SK-N-SH (cell line): ENCODE data around the gene MOCS3. TPM values are rescaled to one million over a fixed set of nuclear protein-coding genes. Genes with fewer than 3 reads are reported as not detected.

Source experiments
- CTCF ChIA-PET: fragments of 300-600, 350-600 bp; formaldehyde crosslinking; extraction: SDS; loops from one replicate; lab custom pipeline; 2021; lab: Yijun Ruan, JAX
- POLR2A ChIA-PET: fragments of 350-600 bp; sonication (Branson Sonifier 250); formaldehyde crosslinking; extraction: SDS; loops from one replicate; lab custom pipeline; 2020; ENCODE audit warnings: antibody characterized with exemption, inconsistent platforms; lab: Yijun Ruan, JAX
- DNase-seq: peaks from one replicate; pipeline ENCODE4 v3.0.0; 2012
- H2AFZ ChIP-seq: fragments of 200-600 bp; sonication (generic); 2 replicates; pipeline ENCODE4 v1.8.1; 2016; ENCODE audit warnings: antibody characterized with exemption, mild to moderate bottlenecking, low read depth
- H3F3A ChIP-seq: fragments of 200-600 bp; sonication (generic); replicated peaks from 2 replicates; pipeline ENCODE3; 2016; ENCODE audit warnings: antibody characterized with exemption, mild to moderate bottlenecking; ENCODE audit not compliant: insufficient read depth
- H3K27ac ChIP-seq, 2 experiments: fragments of 200-500 bp in 1 of 2; fragments of 200-600 bp in 1 of 2; sonication (Bioruptor generic) in 1 of 2; sonication (generic), shearing (Covaris generic) in 1 of 2; 2 replicates each; pipeline versions ENCODE4 v1.5.1 to v1.6.1; 2014 to 2016; ENCODE audit warnings: low read depth in 2 of 2, inconsistent platforms in 1 of 2, low read length in 1 of 2, mild to moderate bottlenecking in 1 of 2, mixed read lengths in 1 of 2
- H3K27me3 ChIP-seq: fragments of 200-600 bp; sonication (generic), shearing (Covaris generic); 2 replicates; pipeline ENCODE4 v1.6.1; 2016; ENCODE audit warnings: mixed run types; ENCODE audit not compliant: insufficient read depth
- H3K36me3 ChIP-seq, 2 experiments: fragments of 200-500 bp in 1 of 2; fragments of 200-600 bp in 1 of 2; sonication (Bioruptor generic) in 1 of 2; sonication (generic) in 1 of 2; replicated peaks in 1 of 2; 2 replicates each; pipeline versions ENCODE3 to v1.5.1; 2014 to 2016; ENCODE audit warnings: low read length in 1 of 2, mild to moderate bottlenecking in 1 of 2; ENCODE audit not compliant: insufficient read depth in 2 of 2, control insufficient read depth in 1 of 2
- H3K4me1 ChIP-seq, 2 experiments: fragments of 200-500 bp in 1 of 2; fragments of 200-600 bp in 1 of 2; sonication (Bioruptor generic) in 1 of 2; sonication (generic), shearing (Covaris generic) in 1 of 2; 2 replicates each; pipeline versions ENCODE4 v1.5.1 to v1.6.1; 2014 to 2016; ENCODE audit warnings: low read depth in 1 of 2, low read length in 1 of 2, mixed run types in 1 of 2; ENCODE audit not compliant: insufficient read depth in 2 of 2, control insufficient read depth in 1 of 2
- H3K4me2 ChIP-seq: fragments of 200-600 bp; sonication (generic), shearing (Covaris generic); 2 replicates; pipeline ENCODE4 v1.6.1; 2017; ENCODE audit warnings: mixed run types
- H3K4me3 ChIP-seq, 2 experiments: fragments of 200-500 bp in 1 of 2; fragments of 200-600 bp in 1 of 2; sonication (Bioruptor generic) in 1 of 2; sonication (generic), shearing (Covaris generic) in 1 of 2; 2 replicates each; pipeline versions ENCODE4 v1.5.1 to v1.8.1; 2014 to 2016; ENCODE audit warnings: low read depth in 2 of 2, inconsistent platforms in 1 of 2, low read length in 1 of 2, mild to moderate bottlenecking in 1 of 2, mixed read lengths in 1 of 2, moderate library complexity in 1 of 2
- H3K79me2 ChIP-seq: fragments of 200-600 bp; sonication (generic); 2 replicates; pipeline ENCODE4 v1.8.1; 2017; ENCODE audit warnings: mild to moderate bottlenecking; ENCODE audit not compliant: insufficient read depth
- H3K9ac ChIP-seq: fragments of 200-600 bp; sonication (generic); 2 replicates; pipeline ENCODE4 v1.6.1; 2017; ENCODE audit warnings: mixed run types
- H3K9me2 ChIP-seq: fragments of 200-600 bp; sonication (generic); 2 replicates; pipeline ENCODE4 v1.6.1; 2017; ENCODE audit warnings: mixed run types
- H3K9me3 ChIP-seq: fragments of 200-600 bp; sonication (generic); 2 replicates; pipeline ENCODE4 v1.6.1; 2017; ENCODE audit warnings: mixed run types, mild to moderate bottlenecking, moderate library complexity
- H4K20me1 ChIP-seq: fragments of 200-600 bp; sonication (generic); 2 replicates; pipeline ENCODE4 v1.6.1; 2017; ENCODE audit warnings: mild to moderate bottlenecking, mixed run types; ENCODE audit not compliant: insufficient read depth
- EP300 ChIP-seq, 2 experiments: IDR thresholded peaks; 2 replicates each; pipeline versions ENCODE4 v1.4.0 to v1.6.1; 2012; ENCODE audit warnings: borderline replicate concordance in 1 of 2, low read depth in 1 of 2, low read length in 1 of 2
- EZH2phosphoT487 ChIP-seq: fragments of 200-600 bp; sonication (generic); IDR thresholded peaks from 2 replicates; pipeline ENCODE4 v1.6.1; 2017; ENCODE audit warnings: low read depth, mixed run types, mild to moderate bottlenecking, antibody characterized with exemption, moderate library complexity, borderline replicate concordance
- GABPA ChIP-seq: IDR thresholded peaks from 2 replicates; pipeline ENCODE4 v1.4.0; 2012; ENCODE audit warnings: low read depth, mild to moderate bottlenecking
- GATA2 ChIP-seq: sonication (generic); formaldehyde crosslinking; IDR thresholded peaks from 2 replicates; pipeline ENCODE4 v1.5.0; 2020; ENCODE audit warnings: mild to moderate bottlenecking, missing genetic modification reagents
- JUND ChIP-seq: IDR thresholded peaks from 2 replicates; pipeline ENCODE4 v1.4.0; 2012
- MAX ChIP-seq: IDR thresholded peaks from 2 replicates; pipeline ENCODE4 v1.4.0; 2012; ENCODE audit warnings: low read depth
- MEF2A ChIP-seq: IDR thresholded peaks from 2 replicates; pipeline ENCODE4 v1.4.0; 2012; ENCODE audit warnings: low read depth, borderline replicate concordance
- PBX3 ChIP-seq: IDR thresholded peaks from 2 replicates; pipeline ENCODE4; 2012
- RAD21 ChIP-seq: IDR thresholded peaks from 2 replicates; pipeline ENCODE4 v1.6.1; 2012; ENCODE audit warnings: mild to moderate bottlenecking, low read length
- RCOR1 ChIP-seq: fragments of 150-350 bp; IDR thresholded peaks from 2 replicates; pipeline ENCODE4 v1.6.1; 2017; ENCODE audit warnings: antibody characterized with exemption, low read length
- RFX5 ChIP-seq: IDR thresholded peaks from 2 replicates; pipeline ENCODE4 v1.6.1; 2012; ENCODE audit warnings: mild to moderate bottlenecking, improper control_type of control experiment, low read length
- RXRA ChIP-seq: IDR thresholded peaks from 2 replicates; pipeline ENCODE4 v1.4.0; 2012; ENCODE audit warnings: low read depth, mild to moderate bottlenecking, borderline replicate concordance
- SMC3 ChIP-seq: IDR thresholded peaks from 2 replicates; pipeline ENCODE4 v1.6.1; 2012; ENCODE audit warnings: low read depth, low read length, improper control_type of control experiment
- TEAD4 ChIP-seq: IDR thresholded peaks from 2 replicates; pipeline ENCODE4 v1.4.0; 2012; ENCODE audit warnings: mild to moderate bottlenecking, borderline replicate concordance; ENCODE audit not compliant: insufficient read depth
- WGBS: methylation state at CpG from one replicate; pipeline ENCODE4 v1.1.6; 2017; ENCODE audit warnings: low lambda C conversion rate; 5-methylcytosine and 5-hydroxymethylcytosine counted together
- polyA plus RNA-seq, 3 experiments: library from polyadenylated mRNA; depleted of rRNA; stranded (reverse); fragments of >200 nt; gene quantifications; 2 replicates each; pipeline ENCODE4 v1.2.3, GENCODE V29; 2012
- TF ChIP-seq, protein P1 (sequence below): fragments of 200-600 bp; sonication (generic); IDR thresholded peaks from 2 replicates; pipeline ENCODE4 v1.6.1; 2017; ENCODE audit warnings: antibody characterized with exemption, mild to moderate bottlenecking, moderate library complexity
- TF ChIP-seq, protein P2 (sequence below): IDR thresholded peaks from 2 replicates; pipeline ENCODE4 v1.4.0; 2012; ENCODE audit warnings: low read depth, borderline replicate concordance
- TF ChIP-seq, protein P3 (sequence below): IDR thresholded peaks from 2 replicates; pipeline ENCODE4 v1.4.0; 2012; ENCODE audit warnings: low read depth, borderline replicate concordance

MOCS3 gene
- polyA plus RNA-seq, 1 of the 3 experiments (the other 2 are of a cell fraction), result 4.0 TPM

GRCh38 chr20:50980071-50980681 is 21.6 kb downstream of the MOCS3 start (continued):
- TF ChIP-seq, protein P1, sequence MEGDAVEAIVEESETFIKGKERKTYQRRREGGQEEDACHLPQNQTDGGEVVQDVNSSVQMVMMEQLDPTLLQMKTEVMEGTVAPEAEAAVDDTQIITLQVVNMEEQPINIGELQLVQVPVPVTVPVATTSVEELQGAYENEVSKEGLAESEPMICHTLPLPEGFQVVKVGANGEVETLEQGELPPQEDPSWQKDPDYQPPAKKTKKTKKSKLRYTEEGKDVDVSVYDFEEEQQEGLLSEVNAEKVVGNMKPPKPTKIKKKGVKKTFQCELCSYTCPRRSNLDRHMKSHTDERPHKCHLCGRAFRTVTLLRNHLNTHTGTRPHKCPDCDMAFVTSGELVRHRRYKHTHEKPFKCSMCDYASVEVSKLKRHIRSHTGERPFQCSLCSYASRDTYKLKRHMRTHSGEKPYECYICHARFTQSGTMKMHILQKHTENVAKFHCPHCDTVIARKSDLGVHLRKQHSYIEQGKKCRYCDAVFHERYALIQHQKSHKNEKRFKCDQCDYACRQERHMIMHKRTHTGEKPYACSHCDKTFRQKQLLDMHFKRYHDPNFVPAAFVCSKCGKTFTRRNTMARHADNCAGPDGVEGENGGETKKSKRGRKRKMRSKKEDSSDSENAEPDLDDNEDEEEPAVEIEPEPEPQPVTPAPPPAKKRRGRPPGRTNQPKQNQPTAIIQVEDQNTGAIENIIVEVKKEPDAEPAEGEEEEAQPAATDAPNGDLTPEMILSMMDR, result no peak
- TF ChIP-seq, protein P2, sequence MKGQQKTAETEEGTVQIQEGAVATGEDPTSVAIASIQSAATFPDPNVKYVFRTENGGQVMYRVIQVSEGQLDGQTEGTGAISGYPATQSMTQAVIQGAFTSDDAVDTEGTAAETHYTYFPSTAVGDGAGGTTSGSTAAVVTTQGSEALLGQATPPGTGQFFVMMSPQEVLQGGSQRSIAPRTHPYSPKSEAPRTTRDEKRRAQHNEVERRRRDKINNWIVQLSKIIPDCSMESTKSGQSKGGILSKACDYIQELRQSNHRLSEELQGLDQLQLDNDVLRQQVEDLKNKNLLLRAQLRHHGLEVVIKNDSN, result no peak
- TF ChIP-seq RFX5, result no peak
- peak; percentile 80 for TF ChIP-seq TEAD4
- no peak for TF ChIP-seq MEF2A
- peak in 1 of 2 experiments; percentile 78; a peak in 1 of 4 replicates for TF ChIP-seq EP300 (IDR thresholded peaks at IDR 0.05; ENCODE audit: borderline replicate concordance in 1 of 2, low read depth in 1 of 2, low read length in 1 of 2)
- no peak for TF ChIP-seq RCOR1
- no peak for TF ChIP-seq SMC3

GRCh38 chr20:50980851-50981713 is 22.5 kb downstream of the MOCS3 start:
- H2AFZ ChIP-seq, result no peak overlapping the region
- POLR2A ChIA-PET, result no interaction called here
- no peaks in the 10 kb centered on the region for H3K9me3 ChIP-seq
- CTCF ChIA-PET, result interaction anchor here (0.7 to 15.0 kb wide), 68 partner anchors 9 to 1102 kb away, joined by 3 to 452 read pairs (median 5); partner anchors contain the start of genes ADNP, BCAS4 and NFATC2
- TF ChIP-seq JUND, result no peak
- TF ChIP-seq EZH2phosphoT487, result no peak
- no peak for TF ChIP-seq GABPA
- TF ChIP-seq RAD21, result peak; percentile 77
- peak; percentile 57 for TF ChIP-seq SMC3
- no peak for TF ChIP-seq MAX
- TF ChIP-seq, protein P3, sequence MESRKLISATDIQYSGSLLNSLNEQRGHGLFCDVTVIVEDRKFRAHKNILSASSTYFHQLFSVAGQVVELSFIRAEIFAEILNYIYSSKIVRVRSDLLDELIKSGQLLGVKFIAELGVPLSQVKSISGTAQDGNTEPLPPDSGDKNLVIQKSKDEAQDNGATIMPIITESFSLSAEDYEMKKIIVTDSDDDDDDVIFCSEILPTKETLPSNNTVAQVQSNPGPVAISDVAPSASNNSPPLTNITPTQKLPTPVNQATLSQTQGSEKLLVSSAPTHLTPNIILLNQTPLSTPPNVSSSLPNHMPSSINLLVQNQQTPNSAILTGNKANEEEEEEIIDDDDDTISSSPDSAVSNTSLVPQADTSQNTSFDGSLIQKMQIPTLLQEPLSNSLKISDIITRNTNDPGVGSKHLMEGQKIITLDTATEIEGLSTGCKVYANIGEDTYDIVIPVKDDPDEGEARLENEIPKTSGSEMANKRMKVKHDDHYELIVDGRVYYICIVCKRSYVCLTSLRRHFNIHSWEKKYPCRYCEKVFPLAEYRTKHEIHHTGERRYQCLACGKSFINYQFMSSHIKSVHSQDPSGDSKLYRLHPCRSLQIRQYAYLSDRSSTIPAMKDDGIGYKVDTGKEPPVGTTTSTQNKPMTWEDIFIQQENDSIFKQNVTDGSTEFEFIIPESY, result no peak
- TF ChIP-seq, protein P2, result no peak
- TF ChIP-seq, protein P1, result peak; percentile 93
- no peak for TF ChIP-seq GATA2 (CRISPR knock-in tag)
- no peak for TF ChIP-seq RXRA
- peak; percentile 68 for TF ChIP-seq PBX3
- H3K79me2 ChIP-seq, result no peaks in the 10 kb centered on the region
- peaks cover 12% of the 10 kb centered on the region for H3F3A ChIP-seq
- H3K9me2 ChIP-seq, result no peaks in the 10 kb centered on the region
- WGBS, result 64% methylated on average over 23 of the region's 26 CpGs
- H3K4me3 ChIP-seq, result no peak overlapping the region; a peak in 1 of 4 replicates
- no peak overlapping the region for H3K4me2 ChIP-seq
- H3K9ac ChIP-seq, result peak overlapping the region; percentile 16; the same call in 1 of the 2 replicates
- H4K20me1 ChIP-seq, result no peaks in the 10 kb centered on the region
- peak; percentile 83 for DNase-seq
- peak overlapping the region in 1 of 2 experiments; percentile 91; a peak in 2 of 4 replicates for H3K27ac ChIP-seq
- H3K36me3 ChIP-seq, result no peaks in the 10 kb centered on the region
- peaks cover 4 to 12% of the 10 kb centered on the region in 2 experiments; a peak in 1 of 4 replicates for H3K4me1 ChIP-seq
- no peaks in the 10 kb centered on the region for H3K27me3 ChIP-seq
